Effector CD8-positive, alpha-beta T cell (primary cell): Measurements from ENCODE around the gene DOCK7.
"Not testable (repeated sequence)": the region's sequence is repeated elsewhere in the genome, so short reads cannot be mapped to it uniquely, and the experiment has no call there.

Experiments used
- DNase-seq: peaks from one replicate; lab custom pipeline; 2025; lab: John Stamatoyannopoulos, UW

DOCK7 gene

GRCh38 chr1:62612770-62613169 lies 75.4 kb downstream of the DOCK7 start:
- DNase-seq: no peak

- not testable (repeated sequence) for DNase-seq
Observed at GRCh38 chr1:62610588-62610987, 77.6 kb downstream of the DOCK7 start.

- DNase-seq: no peak
Observed at GRCh38 chr1:62608905-62609304, 79.3 kb downstream of the DOCK7 start.

GRCh38 chr1:62601457-62601856 lies 86.7 kb downstream of the DOCK7 start:
- DNase-seq: no peak

- DNase-seq: no peak
Observed at GRCh38 chr1:62599044-62599443, 89.1 kb downstream of the DOCK7 start.

GRCh38 chr1:62597281-62597680 lies 90.9 kb downstream of the DOCK7 start, which contains the start of gene ANGPTL3:
ANGPTL3 (plus strand) TSS chr1:62597520; CDS start chr1:62597567, 47 bp downstream.
- DNase-seq: no peak

- DNase-seq: no peak
Observed at GRCh38 chr1:62595647-62596046, 92.5 kb downstream of the DOCK7 start.

- no peak for DNase-seq
Observed at GRCh38 chr1:62593825-62594394, 94.3 kb downstream of the DOCK7 start.

- DNase-seq: no peak
Observed at GRCh38 chr1:62590970-62591368, 97.2 kb downstream of the DOCK7 start.

GRCh38 chr1:62590255-62590969 lies 97.8 kb downstream of the DOCK7 start:
- DNase-seq: no peak

GRCh38 chr1:62589321-62589720 lies 98.9 kb downstream of the DOCK7 start:
- no peak for DNase-seq

GRCh38 chr1:62588000-62588399 lies 100.2 kb downstream of the DOCK7 start:
- DNase-seq: no peak

GRCh38 chr1:62585469-62586155 lies 102.6 kb downstream of the DOCK7 start:
- DNase-seq: no peak

- no peak for DNase-seq
Observed at GRCh38 chr1:62573675-62574074, 114.5 kb downstream of the DOCK7 start.

- DNase-seq: no peak
Observed at GRCh38 chr1:62572476-62572875, 115.7 kb downstream of the DOCK7 start.

GRCh38 chr1:62571517-62571916 lies 116.7 kb downstream of the DOCK7 start:
- DNase-seq: not testable (repeated sequence)

GRCh38 chr1:62567926-62568325 lies 120.3 kb downstream of the DOCK7 start:
- DNase-seq: not testable (repeated sequence)

GRCh38 chr1:62567182-62567581 lies 121.0 kb downstream of the DOCK7 start:
- not testable (repeated sequence) for DNase-seq

- DNase-seq: no peak
Observed at GRCh38 chr1:62561306-62561705, 126.9 kb downstream of the DOCK7 start.

GRCh38 chr1:62544570-62544969 lies 143.6 kb downstream of the DOCK7 start:
- DNase-seq: no peak

- no peak for DNase-seq
Observed at GRCh38 chr1:62541048-62541447, 147.1 kb downstream of the DOCK7 start.

GRCh38 chr1:62539028-62539447 lies 149.1 kb downstream of the DOCK7 start:
- DNase-seq: no peak

- DNase-seq: no peak
Observed at GRCh38 chr1:62536865-62537264, 151.3 kb downstream of the DOCK7 start.
